ENCODE measurements around the gene KCNF1.

KCNF1 gene

DNA sequence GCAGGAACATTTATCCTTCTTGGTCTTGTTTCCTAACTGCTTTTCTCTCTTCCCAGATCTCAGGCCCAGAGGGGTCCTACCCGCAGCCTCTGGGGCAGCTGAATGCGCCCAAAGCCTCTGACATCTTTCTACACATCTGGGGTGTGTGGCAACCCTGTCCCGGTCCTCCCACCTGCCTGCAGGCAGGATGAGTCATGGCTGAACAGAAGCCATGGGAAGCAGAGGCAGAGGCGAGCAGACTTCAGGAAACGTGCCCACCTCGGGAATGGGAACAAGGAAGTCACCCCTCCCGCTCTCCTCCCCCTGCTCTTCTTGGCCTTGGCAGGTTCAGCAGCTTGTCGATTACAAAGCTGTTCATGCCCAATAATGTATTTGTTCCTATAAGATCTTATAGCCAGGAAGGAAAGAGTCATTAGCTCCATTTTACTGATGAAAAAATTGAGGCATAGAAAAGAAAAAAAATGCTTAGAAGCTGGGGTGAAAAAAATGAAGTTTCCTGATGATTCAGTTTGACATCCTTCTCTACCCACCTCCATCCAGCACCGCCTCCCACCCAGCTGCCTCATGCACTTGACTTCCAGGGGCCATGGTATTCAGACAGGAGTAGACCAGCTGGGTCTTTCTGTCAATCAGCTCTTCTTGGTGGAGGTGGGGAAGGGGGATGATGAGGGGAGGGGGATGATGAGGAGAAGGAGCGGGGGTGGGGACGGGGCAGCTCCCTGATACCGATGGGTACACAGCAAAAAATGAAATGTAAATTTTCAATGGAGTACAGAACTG lies 10.4 kb upstream of the KCNF1 start:
- no peak for DNase-seq (ENCODE audit: extremely low read depth in 1 of 2, low read depth in 1 of 2)

- no peak for DNase-seq (ENCODE audit: extremely low read depth in 1 of 2, low read depth in 1 of 2)
Measured at GRCh38 chr2:10903861-10904210, 7.9 kb upstream of the KCNF1 start.

DNA sequence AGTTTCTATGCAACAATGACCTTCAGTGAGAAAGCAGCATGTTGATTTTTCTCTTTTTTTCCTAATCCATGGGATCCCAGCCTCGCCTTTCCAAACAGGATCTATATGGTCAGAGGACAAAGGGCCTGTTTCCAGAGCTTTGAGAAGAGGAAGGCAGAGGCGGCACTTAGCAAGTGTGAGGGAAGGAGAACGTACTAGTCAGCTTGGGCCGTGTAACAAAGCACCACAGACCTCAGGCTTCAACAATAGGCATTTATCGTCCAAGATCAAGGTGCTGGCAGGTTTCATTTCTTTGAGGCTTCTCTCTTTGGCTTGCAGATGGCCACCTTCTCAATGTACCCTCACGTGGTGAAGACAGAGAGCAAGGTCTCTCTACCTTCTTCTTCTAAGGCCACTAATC lies 7.3 kb upstream of the KCNF1 start:
- no peak for DNase-seq (ENCODE audit: extremely low read depth in 1 of 2, low read depth in 1 of 2)

DNA sequence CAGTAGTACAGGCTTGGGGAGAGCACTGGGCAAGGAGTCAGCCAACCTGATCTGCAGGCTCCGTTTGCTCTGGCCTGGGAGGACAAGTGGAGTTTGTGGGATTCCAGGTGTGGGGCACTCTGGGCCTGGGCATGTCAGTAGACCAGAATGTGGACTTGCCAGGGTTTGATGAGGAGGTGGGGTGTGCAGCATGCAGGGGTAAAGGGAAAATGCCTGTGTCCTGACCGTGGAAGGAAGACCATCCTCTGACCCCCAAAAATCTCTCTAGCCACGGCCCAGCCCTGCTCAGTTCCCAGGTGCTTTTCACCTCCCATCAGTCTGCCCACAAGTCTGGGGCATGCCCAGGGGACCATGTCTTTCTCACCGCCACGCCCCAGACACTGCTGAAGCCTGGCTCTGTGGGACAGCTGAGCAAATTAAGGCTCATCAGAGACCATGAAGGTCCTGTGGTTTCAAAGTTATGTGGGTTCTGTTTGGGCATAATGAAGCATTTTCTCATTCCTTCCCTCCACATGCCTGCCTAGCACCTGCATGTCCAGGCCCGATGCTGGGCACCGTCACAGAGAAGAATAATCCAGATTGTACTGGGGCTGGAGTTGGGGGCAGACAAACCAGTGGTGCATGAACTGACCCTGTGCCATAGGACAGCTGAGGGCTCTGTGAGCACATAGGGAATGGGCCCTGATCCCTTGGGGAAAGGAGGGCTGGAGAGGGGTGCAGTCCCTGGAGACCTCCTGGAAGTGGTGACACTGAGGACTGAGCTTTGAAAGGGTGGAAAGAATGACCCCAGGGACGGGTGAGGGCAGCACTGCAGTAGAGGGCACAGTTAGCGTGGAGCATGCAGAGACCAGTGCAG lies 6.5 kb upstream of the KCNF1 start:
- DNase-seq (ENCODE audit: extremely low read depth in 1 of 2, low read depth in 1 of 2) = no peak

DNA sequence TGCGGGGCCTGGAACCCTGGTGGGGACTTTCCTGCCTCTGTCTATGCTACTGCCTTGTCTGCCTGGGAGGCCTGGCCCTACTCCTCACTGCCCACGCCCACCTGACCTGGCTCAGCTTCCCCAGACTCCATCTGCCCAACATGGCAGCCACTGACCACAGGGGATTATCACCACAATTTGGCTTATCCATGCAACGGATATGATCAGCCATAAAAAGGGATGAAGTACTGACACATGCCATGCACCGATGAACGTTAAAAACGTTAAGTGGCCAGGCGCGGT lies 5.9 kb upstream of the KCNF1 start:
- DNase-seq (ENCODE audit: extremely low read depth in 1 of 2, low read depth in 1 of 2) = no peak

- no peak for DNase-seq (ENCODE audit: extremely low read depth in 1 of 2, low read depth in 1 of 2)
Measured at GRCh38 chr2:10906926-10907625, 4.7 kb upstream of the KCNF1 start.

- no peak for DNase-seq (ENCODE audit: extremely low read depth in 1 of 2, low read depth in 1 of 2)
Measured at GRCh38 chr2:10908195-10908594, 3.5 kb upstream of the KCNF1 start.

DNA sequence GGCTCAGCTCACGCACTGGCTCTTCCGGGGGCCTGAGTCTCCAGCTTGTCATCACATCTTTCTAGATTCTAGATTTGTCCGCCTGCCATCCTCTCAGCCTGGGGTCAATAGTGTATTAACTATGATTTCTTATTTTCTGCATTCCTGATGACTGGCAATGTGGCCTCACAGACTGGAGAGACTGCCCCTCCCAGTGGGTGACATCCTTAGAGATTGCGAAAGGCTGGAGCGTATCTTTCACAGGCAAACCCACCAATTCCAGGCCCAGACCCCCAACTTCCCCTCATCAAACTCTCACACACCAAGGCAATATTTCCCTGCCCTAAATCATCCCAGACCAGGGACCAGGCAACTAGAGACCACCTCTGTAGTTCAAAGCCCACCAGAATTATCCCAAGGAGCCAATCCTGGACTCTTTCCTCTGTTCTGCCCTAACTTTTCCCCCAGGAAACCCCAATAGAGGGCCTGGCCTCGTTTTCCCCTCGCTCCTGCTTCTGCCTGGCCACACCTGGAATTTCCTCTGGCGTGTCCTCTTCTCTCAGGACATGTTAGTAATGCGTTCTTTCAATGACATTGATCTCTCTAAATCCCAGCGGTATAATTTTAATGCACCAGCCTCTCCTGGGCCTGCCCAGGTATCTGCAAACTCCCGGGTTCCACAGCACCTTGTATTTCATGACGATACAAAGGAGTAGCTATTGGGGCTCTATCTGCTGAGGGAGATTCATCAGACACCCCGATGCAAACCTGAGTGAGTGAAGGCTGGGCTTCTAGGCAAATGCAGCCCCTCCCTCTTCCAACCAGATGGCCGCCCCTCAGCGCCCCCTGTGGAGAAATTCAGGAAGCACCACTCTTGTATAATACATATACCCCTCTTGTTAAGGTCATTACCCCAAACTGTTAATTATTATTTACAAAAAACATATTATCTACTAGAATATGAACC lies 2.4 kb upstream of the KCNF1 start:
- no peak for DNase-seq (ENCODE audit: extremely low read depth in 1 of 2, low read depth in 1 of 2)

DNA sequence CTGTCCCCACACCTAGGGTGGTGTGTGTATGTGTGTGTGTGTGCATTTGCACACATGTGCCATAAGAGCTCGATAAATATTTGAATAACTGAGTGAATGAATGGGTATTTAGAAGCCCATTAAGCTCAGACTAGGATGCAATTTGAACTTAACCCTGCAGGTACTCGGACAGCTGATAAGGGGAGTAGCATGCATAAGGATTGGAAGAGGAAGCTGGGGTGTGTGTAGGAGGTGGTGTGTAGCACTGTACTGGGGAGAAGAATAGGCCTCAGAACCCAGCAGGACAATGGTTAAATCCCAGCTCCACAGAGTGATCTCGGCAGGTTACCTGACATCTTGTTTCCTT lies 1.8 kb upstream of the KCNF1 start:
- DNase-seq (ENCODE audit: extremely low read depth in 1 of 2, low read depth in 1 of 2) = no peak

GRCh38 chr2:10910625-10911024 lies 1.1 kb upstream of the KCNF1 start:
- DNase-seq (ENCODE audit: extremely low read depth in 1 of 2, low read depth in 1 of 2) = no peak

DNA sequence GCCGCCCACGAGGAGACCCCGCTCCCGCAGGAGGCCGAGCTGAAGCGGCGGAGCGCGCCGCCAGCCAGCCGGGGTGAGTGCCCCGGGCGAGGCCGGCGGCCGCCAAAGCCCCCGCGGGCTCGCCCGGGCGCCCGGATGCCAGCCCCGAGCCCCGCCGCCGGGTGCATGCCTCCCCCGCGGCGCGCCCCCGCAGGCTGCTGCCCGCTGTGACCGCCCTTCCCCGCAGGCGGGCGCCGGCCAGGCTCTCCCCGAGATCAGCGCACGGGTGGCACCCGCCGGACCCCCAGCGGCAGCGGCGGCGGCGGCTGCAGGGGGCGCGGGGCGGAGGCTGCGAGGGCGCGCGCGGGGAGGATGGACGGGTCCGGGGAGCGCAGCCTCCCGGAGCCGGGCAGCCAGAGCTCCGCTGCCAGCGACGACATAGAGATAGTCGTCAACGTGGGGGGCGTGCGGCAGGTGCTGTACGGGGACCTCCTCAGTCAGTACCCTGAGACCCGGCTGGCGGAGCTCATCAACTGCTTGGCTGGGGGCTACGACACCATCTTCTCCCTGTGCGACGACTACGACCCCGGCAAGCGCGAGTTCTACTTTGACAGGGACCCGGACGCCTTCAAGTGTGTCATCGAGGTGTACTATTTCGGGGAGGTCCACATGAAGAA lies 470 bp downstream of the KCNF1 start:
- no peak for DNase-seq (ENCODE audit: extremely low read depth in 1 of 2, low read depth in 1 of 2)

DNA sequence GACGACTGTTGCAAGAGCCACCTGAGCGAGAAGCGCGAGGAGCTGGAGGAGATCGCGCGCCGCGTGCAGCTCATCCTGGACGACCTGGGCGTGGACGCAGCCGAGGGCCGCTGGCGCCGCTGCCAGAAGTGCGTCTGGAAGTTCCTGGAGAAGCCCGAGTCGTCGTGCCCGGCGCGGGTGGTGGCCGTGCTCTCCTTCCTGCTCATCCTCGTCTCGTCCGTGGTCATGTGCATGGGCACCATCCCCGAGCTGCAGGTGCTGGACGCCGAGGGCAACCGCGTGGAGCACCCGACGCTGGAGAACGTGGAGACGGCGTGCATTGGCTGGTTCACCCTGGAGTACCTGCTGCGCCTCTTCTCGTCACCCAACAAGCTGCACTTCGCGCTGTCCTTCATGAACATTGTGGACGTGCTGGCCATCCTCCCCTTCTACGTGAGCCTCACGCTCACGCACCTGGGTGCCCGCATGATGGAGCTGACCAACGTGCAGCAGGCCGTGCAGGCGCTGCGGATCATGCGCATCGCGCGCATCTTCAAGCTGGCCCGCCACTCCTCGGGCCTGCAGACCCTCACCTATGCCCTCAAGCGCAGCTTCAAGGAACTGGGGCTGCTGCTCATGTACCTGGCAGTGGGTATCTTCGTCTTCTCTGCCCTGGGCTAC lies 1.2 kb downstream of the KCNF1 start:
- no peak for DNase-seq (ENCODE audit: extremely low read depth in 1 of 2, low read depth in 1 of 2)

GRCh38 chr2:10913501-10914271 lies 2.0 kb downstream of the KCNF1 start:
- DNase-seq (ENCODE audit: extremely low read depth in 1 of 2, low read depth in 1 of 2) = no peak

- DNase-seq (ENCODE audit: extremely low read depth in 1 of 2, low read depth in 1 of 2) = no peak
Measured at GRCh38 chr2:10914272-10914693, 2.5 kb downstream of the KCNF1 start.

DNA sequence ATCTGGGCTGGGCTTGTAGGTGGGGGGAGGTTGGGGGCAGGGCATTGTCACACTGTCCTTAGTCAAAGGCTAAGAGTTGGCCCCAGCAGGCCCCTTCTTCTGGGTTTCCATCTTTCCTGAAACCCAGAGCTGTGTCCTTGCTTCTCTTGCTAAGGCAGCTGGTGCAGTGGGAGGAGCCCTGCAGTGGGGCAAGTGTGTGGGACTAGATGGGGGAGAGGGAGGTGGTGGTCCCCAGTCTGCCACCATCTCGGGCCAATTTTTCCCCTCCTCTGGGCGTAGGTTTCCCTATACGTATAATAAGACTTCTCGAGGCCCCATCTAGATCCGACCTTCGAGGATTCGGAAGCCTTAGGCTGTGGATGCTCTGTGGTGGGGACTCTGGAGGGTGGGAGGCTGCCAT lies 3.5 kb downstream of the KCNF1 start:
- DNase-seq (ENCODE audit: extremely low read depth in 1 of 2, low read depth in 1 of 2) = no peak

DNA sequence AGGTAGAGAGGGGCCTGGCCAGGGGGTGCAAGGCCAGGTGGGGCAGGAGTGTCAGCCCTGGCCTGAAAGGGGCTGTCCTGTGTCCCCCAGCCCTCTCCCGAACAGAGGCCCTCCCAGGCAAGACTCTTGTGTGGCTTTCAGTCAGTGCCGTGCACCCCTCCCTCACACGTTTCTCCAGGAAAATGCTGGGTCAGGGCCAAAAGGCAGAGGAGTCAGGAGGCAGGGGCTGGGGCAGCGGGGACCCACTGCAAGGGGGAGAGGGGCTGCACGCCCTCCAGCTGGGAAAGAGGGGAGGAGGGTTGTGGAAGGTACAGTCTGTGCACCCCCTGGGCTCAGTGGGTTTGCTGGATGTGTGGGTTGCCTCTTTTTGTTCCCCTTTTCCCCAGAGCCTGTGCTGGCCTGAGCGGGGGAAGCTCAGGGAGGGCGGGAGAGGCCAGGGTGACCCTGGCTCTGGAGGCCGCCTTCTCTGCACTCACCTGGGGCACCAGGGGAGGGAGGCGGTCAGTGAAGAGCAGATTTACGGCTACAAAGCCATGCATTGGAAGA lies 4.1 kb downstream of the KCNF1 start:
- DNase-seq (ENCODE audit: extremely low read depth in 1 of 2, low read depth in 1 of 2) = no peak

GRCh38 chr2:10916953-10917352 lies 5.2 kb downstream of the KCNF1 start:
- no peak for DNase-seq (ENCODE audit: extremely low read depth in 1 of 2, low read depth in 1 of 2)

DNA sequence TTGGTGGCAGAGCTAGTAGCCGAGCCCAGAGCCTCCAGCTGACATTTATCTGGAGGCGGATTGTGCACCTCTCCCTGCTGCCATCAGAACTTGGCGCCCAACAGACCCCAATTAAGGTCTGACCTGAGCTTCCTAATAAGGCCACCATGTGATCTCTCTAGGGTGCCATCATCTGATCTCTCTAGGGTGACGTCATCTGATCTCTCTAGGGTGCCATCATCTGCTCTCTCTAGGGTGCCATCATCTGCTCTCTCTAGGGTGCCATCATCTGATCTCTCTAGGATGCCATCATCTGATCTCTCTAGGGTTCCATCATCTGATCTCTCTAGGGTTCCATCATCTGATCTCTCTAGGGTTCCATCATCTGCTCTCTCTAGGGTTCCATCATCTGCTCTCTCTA lies 6.2 kb downstream of the KCNF1 start:
- no peak for DNase-seq (ENCODE audit: extremely low read depth in 1 of 2, low read depth in 1 of 2)
